H9 (cell line): Measurements from ENCODE around the gene DCAF10. TPM values are rescaled to one million over a fixed set of nuclear protein-coding genes. Genes with fewer than 3 reads are reported as not detected.

Source experiments
- DNase-seq: peaks from one replicate; pipeline ENCODE4 v3.0.0-alpha.2; 2017
- H2AFZ ChIP-seq: one replicate; pipeline ENCODE4 v1.6.1; 2013; ENCODE audit warnings: mild to moderate bottlenecking, low read length, control low read depth, moderate library complexity
- H2AK5ac ChIP-seq: 2 replicates; pipeline ENCODE4 v1.6.1; 2013; ENCODE audit warnings: low read length, control low read depth, mixed read lengths; ENCODE audit not compliant: insufficient read length
- H2BK120ac ChIP-seq: one replicate; pipeline ENCODE4 v1.6.1; 2013; ENCODE audit warnings: low read depth, mild to moderate bottlenecking, low read length, control low read depth, inconsistent platforms; ENCODE audit not compliant: poor library complexity, severe bottlenecking
- H2BK12ac ChIP-seq: 2 replicates; pipeline ENCODE4 v1.6.1; 2013; ENCODE audit warnings: low read length, control low read depth, mixed read lengths, low read depth; ENCODE audit not compliant: insufficient read length
- H2BK15ac ChIP-seq: 2 replicates; pipeline ENCODE4 v1.6.1; 2013; ENCODE audit warnings: low read depth, low read length, control low read depth
- H2BK20ac ChIP-seq: one replicate; pipeline ENCODE4 v1.6.1; 2013; ENCODE audit warnings: low read depth, mild to moderate bottlenecking, low read length, control low read depth, inconsistent platforms; ENCODE audit not compliant: poor library complexity, severe bottlenecking
- H2BK5ac ChIP-seq: 2 replicates; pipeline ENCODE4 v1.6.1; 2013; ENCODE audit warnings: low read length, control low read depth, mixed read lengths; ENCODE audit not compliant: insufficient read length
- H3K14ac ChIP-seq: 2 replicates; pipeline ENCODE4 v1.6.1; 2013; ENCODE audit warnings: low read length, control low read depth; ENCODE audit not compliant: insufficient read depth
- H3K18ac ChIP-seq: 2 replicates; pipeline ENCODE4 v1.6.1; 2013; ENCODE audit warnings: low read depth, mild to moderate bottlenecking, mixed read lengths, low read length, control low read depth; ENCODE audit not compliant: insufficient read length
- H3K23ac ChIP-seq: 2 replicates; pipeline ENCODE4 v1.6.1; 2013; ENCODE audit warnings: low read length, control low read depth, mixed read lengths, low read depth; ENCODE audit not compliant: insufficient read length
- H3K23me2 ChIP-seq: 2 replicates; pipeline ENCODE4 v1.6.1; 2013; ENCODE audit warnings: low read depth, mild to moderate bottlenecking, mixed read lengths, low read length, control low read depth; ENCODE audit not compliant: insufficient read length, poor library complexity, severe bottlenecking
- H3K27ac ChIP-seq: 2 replicates; pipeline ENCODE4 v1.5.1; 2013; ENCODE audit warnings: low read length, control low read depth, mixed read lengths, low read depth; ENCODE audit not compliant: insufficient read length
- H3K27me3 ChIP-seq: 2 replicates; pipeline ENCODE4 v1.6.1; 2013; ENCODE audit warnings: low read length, control low read depth, inconsistent platforms; ENCODE audit not compliant: insufficient read depth
- H3K4ac ChIP-seq: 2 replicates; pipeline ENCODE4 v1.6.1; 2013; ENCODE audit warnings: low read depth, mild to moderate bottlenecking, control low read depth, inconsistent platforms, low read length, moderate library complexity
- H3K4me1 ChIP-seq: 2 replicates; pipeline ENCODE4 v1.6.1; 2013; ENCODE audit warnings: low read length, control low read depth, inconsistent platforms; ENCODE audit not compliant: insufficient read depth
- H3K4me2 ChIP-seq: 2 replicates; pipeline ENCODE4 v1.6.1; 2013; ENCODE audit warnings: low read length, control low read depth, mixed read lengths; ENCODE audit not compliant: insufficient read length, insufficient read depth
- H3K56ac ChIP-seq: 2 replicates; pipeline ENCODE4 v1.6.1; 2013; ENCODE audit warnings: low read depth, mild to moderate bottlenecking, mixed read lengths, low read length, control low read depth; ENCODE audit not compliant: insufficient read length
- H3K79me1 ChIP-seq: 2 replicates; pipeline ENCODE4 v1.6.1; 2013; ENCODE audit warnings: low read depth, mild to moderate bottlenecking, moderate library complexity, low read length, control low read depth, inconsistent platforms; ENCODE audit not compliant: insufficient read depth, poor library complexity, severe bottlenecking
- H3K79me2 ChIP-seq: 2 replicates; pipeline ENCODE4 v1.6.1; 2013; ENCODE audit warnings: low read length, control low read depth, inconsistent platforms; ENCODE audit not compliant: insufficient read depth
- H3K9ac ChIP-seq: 2 replicates; pipeline ENCODE4 v1.6.1; 2013; ENCODE audit warnings: low read length, control low read depth, mixed read lengths; ENCODE audit not compliant: insufficient read length; ENCODE audit errors: extremely low read depth
- H3K9me3 ChIP-seq: one replicate; pipeline ENCODE4 v1.6.1; 2013; ENCODE audit warnings: low read depth, low read length, inconsistent platforms; ENCODE audit not compliant: control insufficient read depth
- H3T11ph ChIP-seq: one replicate; pipeline ENCODE4 v1.6.1; 2013; ENCODE audit warnings: mild to moderate bottlenecking, low read length, control low read depth, inconsistent platforms
- H4K20me1 ChIP-seq: one replicate; pipeline ENCODE4 v1.6.1; 2013; ENCODE audit not compliant: control insufficient read depth, insufficient read length, insufficient read depth
- H4K5ac ChIP-seq: 2 replicates; pipeline ENCODE4 v1.6.1; 2013; ENCODE audit warnings: low read depth, mild to moderate bottlenecking, mixed read lengths, low read length, control low read depth; ENCODE audit not compliant: insufficient read length
- H4K8ac ChIP-seq: replicated peaks from 2 replicates; pipeline ENCODE4 v1.6.1; 2013; ENCODE audit warnings: low read length, control low read depth, mixed read lengths, low read depth; ENCODE audit not compliant: insufficient read length
- H4K91ac ChIP-seq: 2 replicates; pipeline ENCODE4 v1.6.1; 2013; ENCODE audit warnings: low read depth, mild to moderate bottlenecking, moderate library complexity, mixed read lengths, low read length, control low read depth; ENCODE audit not compliant: insufficient read length
- H3K27ac Mint-ChIP-seq, 3 experiments: 2 replicates in 2 of 3; 3 replicates in 1 of 3; pipeline ENCODE4 v1.8.0; 2020 to 2021; ENCODE audit warnings: mixed read lengths in 3 of 3, mild to moderate bottlenecking in 1 of 3, moderate library complexity in 1 of 3
- H3K27me3 Mint-ChIP-seq: 2 replicates; pipeline ENCODE4 v1.8.0; 2021; ENCODE audit warnings: low read depth, mild to moderate bottlenecking, moderate library complexity, mixed read lengths
- H3K36me3 Mint-ChIP-seq, 3 experiments: 2 replicates in 2 of 3; 3 replicates in 1 of 3; pipeline ENCODE4 v1.8.0; 2020 to 2021; ENCODE audit warnings: low read depth in 3 of 3, mixed read lengths in 3 of 3; ENCODE audit not compliant: insufficient read depth in 1 of 3
- H3K4me1 Mint-ChIP-seq, 2 experiments: 2 replicates each; pipeline ENCODE4 v1.8.0; 2020; ENCODE audit warnings: mixed read lengths in 2 of 2
- H3K4me3 Mint-ChIP-seq, 2 experiments: 2 replicates in 1 of 2; 3 replicates in 1 of 2; pipeline ENCODE4 v1.8.0; 2020 to 2021; ENCODE audit warnings: mild to moderate bottlenecking in 2 of 2, mixed read lengths in 2 of 2, moderate library complexity in 1 of 2
- H3K9me3 Mint-ChIP-seq, 2 experiments: 2 replicates in 1 of 2; 3 replicates in 1 of 2; pipeline ENCODE4 v1.8.0; 2020; ENCODE audit warnings: mild to moderate bottlenecking in 2 of 2, mixed read lengths in 2 of 2, moderate library complexity in 1 of 2
- WGBS: extraction: QIAGEN DNeasy Blood & Tissue Kit; methylation state at CpG from one replicate; pipeline ENCODE4 v1.1.7; 2013; ENCODE audit warnings: missing lambda C conversion rate, low lambda C conversion rate, mixed read lengths; ENCODE audit not compliant: insufficient read length; ENCODE audit errors: extremely low coverage; 5-methylcytosine and 5-hydroxymethylcytosine counted together
- total RNA-seq: library from RNA; stranded (reverse); gene quantifications from 2 replicates; pipeline ENCODE4 v1.2.1, GENCODE V29; 2021
- TF ChIP-seq, protein P1 (sequence below): fragments of 200-600 bp; sonication (generic); conservative IDR thresholded peaks from 3 replicates; pipeline ENCODE4 v1.8.0; 2021; ENCODE audit warnings: antibody characterized with exemption, mild to moderate bottlenecking

DCAF10 gene
- total RNA-seq, 1 experiment from 2014 or later, result 13.4 TPM

DNA sequence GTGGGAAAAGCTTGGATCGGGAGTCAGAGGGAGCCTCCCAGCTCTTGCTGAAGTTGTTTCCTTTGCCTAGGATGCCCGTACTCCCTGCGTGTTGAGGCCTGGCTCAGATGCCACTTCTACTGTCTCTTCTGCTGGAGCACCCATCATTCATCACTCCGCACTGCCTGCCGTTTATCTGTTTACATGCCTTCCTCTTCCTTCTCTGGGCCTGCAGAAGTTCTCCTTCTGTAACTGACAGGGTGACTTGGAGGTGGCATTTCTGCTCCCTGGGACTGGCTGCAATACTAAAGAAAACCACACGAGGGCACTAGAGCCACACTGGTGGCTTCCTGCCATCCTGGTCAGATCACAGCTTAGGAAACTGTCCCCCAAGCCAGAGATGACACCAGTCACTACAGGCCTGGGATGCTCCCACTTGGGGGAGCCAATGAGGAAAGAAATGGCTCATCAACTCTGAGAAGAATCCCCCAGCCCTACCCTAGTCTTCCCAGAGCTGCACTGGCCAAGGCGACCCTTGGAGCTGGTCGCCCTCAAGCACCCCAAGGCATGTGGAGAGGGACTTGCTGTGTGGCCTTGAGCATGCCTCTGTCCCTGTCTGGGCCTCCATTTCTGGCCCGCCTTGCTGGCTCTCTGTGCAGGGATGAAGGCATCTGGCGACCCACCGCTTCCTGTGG is 113.0 kb downstream of the DCAF10 start:
- Mint-ChIP-seq H3K27me3 (no peaks in the 10 kb centered on the region), H3K4me3 (no peak overlapping the region), H3K9me3 (no peaks in the 10 kb centered on the region), H3K4me1 (peaks cover 8 to 18% of the 10 kb centered on the region in 2 experiments), H3K36me3 (peaks cover 0 to 8% (median 0%) of the 10 kb centered on the region in 3 experiments; a peak in 1 of 7 replicates), H3K27ac (no peak overlapping the region)
- H3K23ac ChIP-seq, result no peak overlapping the region
- no peak overlapping the region for H3K4me2 ChIP-seq
- H3K27me3 ChIP-seq, result no peaks in the 10 kb centered on the region
- H3K18ac ChIP-seq, result no peak overlapping the region
- no peaks in the 10 kb centered on the region for H3K79me2 ChIP-seq
- H2BK20ac ChIP-seq, result no peak overlapping the region
- H3K27ac ChIP-seq, result no peak overlapping the region
- TF ChIP-seq, protein P1, sequence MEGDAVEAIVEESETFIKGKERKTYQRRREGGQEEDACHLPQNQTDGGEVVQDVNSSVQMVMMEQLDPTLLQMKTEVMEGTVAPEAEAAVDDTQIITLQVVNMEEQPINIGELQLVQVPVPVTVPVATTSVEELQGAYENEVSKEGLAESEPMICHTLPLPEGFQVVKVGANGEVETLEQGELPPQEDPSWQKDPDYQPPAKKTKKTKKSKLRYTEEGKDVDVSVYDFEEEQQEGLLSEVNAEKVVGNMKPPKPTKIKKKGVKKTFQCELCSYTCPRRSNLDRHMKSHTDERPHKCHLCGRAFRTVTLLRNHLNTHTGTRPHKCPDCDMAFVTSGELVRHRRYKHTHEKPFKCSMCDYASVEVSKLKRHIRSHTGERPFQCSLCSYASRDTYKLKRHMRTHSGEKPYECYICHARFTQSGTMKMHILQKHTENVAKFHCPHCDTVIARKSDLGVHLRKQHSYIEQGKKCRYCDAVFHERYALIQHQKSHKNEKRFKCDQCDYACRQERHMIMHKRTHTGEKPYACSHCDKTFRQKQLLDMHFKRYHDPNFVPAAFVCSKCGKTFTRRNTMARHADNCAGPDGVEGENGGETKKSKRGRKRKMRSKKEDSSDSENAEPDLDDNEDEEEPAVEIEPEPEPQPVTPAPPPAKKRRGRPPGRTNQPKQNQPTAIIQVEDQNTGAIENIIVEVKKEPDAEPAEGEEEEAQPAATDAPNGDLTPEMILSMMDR, result peak; percentile 99
- no peak overlapping the region for H3K56ac ChIP-seq
- no peak overlapping the region for H2AK5ac ChIP-seq
- H2BK12ac ChIP-seq, result no peak overlapping the region
- H3T11ph ChIP-seq, result no peak overlapping the region
- no peaks in the 10 kb centered on the region for H4K20me1 ChIP-seq
- H2AFZ ChIP-seq, result no peak overlapping the region
- no peaks in the 10 kb centered on the region for H3K79me1 ChIP-seq
- no peak overlapping the region for H4K5ac ChIP-seq
- H2BK15ac ChIP-seq, result no peak overlapping the region
- no peak overlapping the region for H3K4ac ChIP-seq
- no peak overlapping the region for H4K91ac ChIP-seq
- H2BK5ac ChIP-seq, result no peak overlapping the region
- H3K9me3 ChIP-seq, result no peaks in the 10 kb centered on the region
- no peaks in the 10 kb centered on the region for H3K23me2 ChIP-seq
- DNase-seq, result peak; percentile 92
- no peak overlapping the region for H3K14ac ChIP-seq
- H3K9ac ChIP-seq, result no peak overlapping the region
- no peaks in the 10 kb centered on the region for H3K4me1 ChIP-seq
- WGBS, result no CpG with 5 or more reads among the region's 11 CpGs
- H2BK120ac ChIP-seq, result no peak overlapping the region
- no peak overlapping the region for H4K8ac ChIP-seq
